HepG2 (cell line): ENCODE results near the gene DOK1. TPM values are rescaled to one million over a fixed set of nuclear protein-coding genes. Genes with fewer than 3 reads are reported as not detected.

Experiments used
- CHD2 ChIP-seq: IDR thresholded peaks from 2 replicates; pipeline ENCODE4 v1.6.1; 2011; ENCODE audit warnings: low read depth, low read length, improper control_type of control experiment
- EEA1 ChIP-seq: sonication (generic); formaldehyde crosslinking; IDR thresholded peaks from 2 replicates; pipeline ENCODE4 v1.5.1; 2020; ENCODE audit warnings: mild to moderate bottlenecking, missing genetic modification reagents, borderline replicate concordance
- FOXC1 ChIP-seq: sonication (generic); formaldehyde crosslinking; IDR thresholded peaks from 2 replicates; pipeline ENCODE4 v1.8.0; 2022; ENCODE audit warnings: mild to moderate bottlenecking, missing genetic modification reagents, borderline replicate concordance
- FOXK1 ChIP-seq: sonication (generic); formaldehyde crosslinking; IDR thresholded peaks from 2 replicates; pipeline ENCODE4 v1.4.0; 2020; ENCODE audit warnings: low read depth, missing genetic modification reagents, borderline replicate concordance
- HNRNPL ChIP-seq: fragments of 200-400 bp; formaldehyde crosslinking; IDR thresholded peaks from 2 replicates; pipeline ENCODE4 v1.6.1; 2017; ENCODE audit warnings: mild to moderate bottlenecking, low read depth, low read length
- ISL2 ChIP-seq: sonication (generic); formaldehyde crosslinking; IDR thresholded peaks from 2 replicates; pipeline ENCODE4 v1.5.0; 2020; ENCODE audit warnings: missing genetic modification reagents
- MXI1 ChIP-seq: IDR thresholded peaks from 3 replicates; pipeline ENCODE4 v1.6.1; 2012; ENCODE audit warnings: low read depth, low read length, inconsistent platforms, borderline replicate concordance
- NFIB ChIP-seq: sonication (generic); formaldehyde crosslinking; IDR thresholded peaks from 2 replicates; pipeline ENCODE4 v1.9.0; 2021; ENCODE audit warnings: missing genetic modification reagents, mild to moderate bottlenecking, borderline replicate concordance
- NONO ChIP-seq, 2 experiments: fragments of 450-650 bp in 1 of 2; sonication (generic) in 1 of 2; formaldehyde crosslinking in 1 of 2; IDR thresholded peaks in 1 of 2; conservative IDR thresholded peaks in 1 of 2; 2 replicates each; pipeline versions ENCODE4 v1.6.1 to v1.8.0; 2017 to 2022; ENCODE audit warnings: mild to moderate bottlenecking in 1 of 2, missing genetic modification reagents in 1 of 2, moderate library complexity in 1 of 2
- NR2F1 ChIP-seq, 2 experiments: fragments of 450-650 bp in 1 of 2; formaldehyde crosslinking in 1 of 2; IDR thresholded peaks; 2 replicates each; pipeline versions ENCODE4 v1.5.0 to v1.6.1; 2016 to 2020; ENCODE audit warnings: mild to moderate bottlenecking in 1 of 2, missing compliant biosample characterization in 1 of 2, missing genetic modification reagents in 1 of 2, moderate library complexity in 1 of 2
- NR2F6 ChIP-seq, 2 experiments: IDR thresholded peaks; 2 replicates each; pipeline ENCODE4 v1.6.1; 2016; ENCODE audit warnings: antibody characterized with exemption in 1 of 2, mild to moderate bottlenecking in 1 of 2
- RXRA ChIP-seq: sonication (generic); formaldehyde crosslinking; IDR thresholded peaks from 2 replicates; pipeline ENCODE4 v1.5.1; 2020; ENCODE audit warnings: missing genetic modification reagents
- SAP130 ChIP-seq: IDR thresholded peaks from 2 replicates; pipeline ENCODE4 v1.6.1; 2016; ENCODE audit warnings: low read depth
- SNAI1 ChIP-seq: sonication (generic); formaldehyde crosslinking; IDR thresholded peaks from 2 replicates; pipeline ENCODE4 v1.5.0; 2020; ENCODE audit warnings: mild to moderate bottlenecking, missing genetic modification reagents, borderline replicate concordance
- SP5 ChIP-seq: IDR thresholded peaks from 2 replicates; pipeline ENCODE4 v1.6.1; 2016; ENCODE audit warnings: low read depth, borderline replicate concordance
- SPEN ChIP-seq: sonication (generic); formaldehyde crosslinking; IDR thresholded peaks from 2 replicates; pipeline ENCODE4 v1.5.1; 2020; ENCODE audit warnings: low read depth, mild to moderate bottlenecking, missing genetic modification reagents
- SRF ChIP-seq: IDR thresholded peaks from 2 replicates; pipeline ENCODE4 v1.6.1; 2011; ENCODE audit warnings: mild to moderate bottlenecking, low read depth, low read length, moderate library complexity
- TEAD2 ChIP-seq: sonication (generic); formaldehyde crosslinking; IDR thresholded peaks from 2 replicates; pipeline ENCODE4 v1.9.0; 2021; ENCODE audit warnings: missing genetic modification reagents
- ZC3H13 ChIP-seq: sonication (generic); formaldehyde crosslinking; IDR thresholded peaks from 2 replicates; pipeline ENCODE4 v1.8.1; 2023; ENCODE audit warnings: mild to moderate bottlenecking, missing genetic modification reagents, moderate library complexity
- ZFP1 ChIP-seq: IDR thresholded peaks from 2 replicates; pipeline ENCODE4 v1.6.1; 2016
- ZNF367 ChIP-seq: sonication (generic); formaldehyde crosslinking; IDR thresholded peaks from 2 replicates; pipeline ENCODE4 v1.4.0; 2020; ENCODE audit warnings: missing genetic modification reagents, borderline replicate concordance
- ZNF776 ChIP-seq: sonication (generic); formaldehyde crosslinking; IDR thresholded peaks from 2 replicates; pipeline ENCODE4 v1.4.0; 2020; ENCODE audit warnings: mild to moderate bottlenecking, missing genetic modification reagents
- ZNF781 ChIP-seq: sonication (generic); formaldehyde crosslinking; IDR thresholded peaks from 2 replicates; pipeline ENCODE4 v1.5.1; 2020; ENCODE audit warnings: borderline replicate concordance, mild to moderate bottlenecking, missing genetic modification reagents; ENCODE audit errors: not compliant biosample characterization
- polyA plus RNA-seq, 8 experiments: library from polyadenylated mRNA; depleted of rRNA in 3 of 8; stranded (reverse) in 7 of 8; unstranded in 1 of 8; fragments of >200 nt; fragmentation: Illumina TruSeq in 4 of 8; extraction: Trizol in 4 of 8; gene quantifications; 2 replicates each; pipeline versions ENCODE4 v1.2.1 to v1.2.3, GENCODE V29; 2011 to 2016; ENCODE audit warnings: low read depth in 4 of 8, missing spikeins in 1 of 8, mixed read lengths in 1 of 8; ENCODE audit not compliant: insufficient read depth in 1 of 8
- total RNA-seq, 5 experiments: library from RNA; depleted of rRNA; stranded (reverse); fragments of >200 nt; fragmentation: Illumina TruSeq; extraction: Trizol; gene quantifications; 2 replicates each; pipeline ENCODE4 v1.2.3, GENCODE V29; 2016; ENCODE audit warnings: low read depth in 1 of 5
- TF ChIP-seq, protein P1 (sequence below): sonication (generic); formaldehyde crosslinking; IDR thresholded peaks from 2 replicates; pipeline ENCODE4 v1.5.0; 2020; ENCODE audit warnings: missing genetic modification reagents
- TF ChIP-seq, protein P2 (sequence below): sonication (generic); formaldehyde crosslinking; IDR thresholded peaks from 2 replicates; pipeline ENCODE4 v1.4.0; 2020; ENCODE audit warnings: mild to moderate bottlenecking, missing genetic modification reagents
- TF ChIP-seq, protein P3 (sequence below): IDR thresholded peaks from 2 replicates; pipeline ENCODE4 v1.6.1; 2012; ENCODE audit warnings: inconsistent platforms

The DOK1 gene
- total and polyA plus RNA-seq, 2 of the 13 experiments (the other 11 are each of a cell fraction or from before 2014, with no cell fraction given) = 0.53 to 0.74 TPM

DNA sequence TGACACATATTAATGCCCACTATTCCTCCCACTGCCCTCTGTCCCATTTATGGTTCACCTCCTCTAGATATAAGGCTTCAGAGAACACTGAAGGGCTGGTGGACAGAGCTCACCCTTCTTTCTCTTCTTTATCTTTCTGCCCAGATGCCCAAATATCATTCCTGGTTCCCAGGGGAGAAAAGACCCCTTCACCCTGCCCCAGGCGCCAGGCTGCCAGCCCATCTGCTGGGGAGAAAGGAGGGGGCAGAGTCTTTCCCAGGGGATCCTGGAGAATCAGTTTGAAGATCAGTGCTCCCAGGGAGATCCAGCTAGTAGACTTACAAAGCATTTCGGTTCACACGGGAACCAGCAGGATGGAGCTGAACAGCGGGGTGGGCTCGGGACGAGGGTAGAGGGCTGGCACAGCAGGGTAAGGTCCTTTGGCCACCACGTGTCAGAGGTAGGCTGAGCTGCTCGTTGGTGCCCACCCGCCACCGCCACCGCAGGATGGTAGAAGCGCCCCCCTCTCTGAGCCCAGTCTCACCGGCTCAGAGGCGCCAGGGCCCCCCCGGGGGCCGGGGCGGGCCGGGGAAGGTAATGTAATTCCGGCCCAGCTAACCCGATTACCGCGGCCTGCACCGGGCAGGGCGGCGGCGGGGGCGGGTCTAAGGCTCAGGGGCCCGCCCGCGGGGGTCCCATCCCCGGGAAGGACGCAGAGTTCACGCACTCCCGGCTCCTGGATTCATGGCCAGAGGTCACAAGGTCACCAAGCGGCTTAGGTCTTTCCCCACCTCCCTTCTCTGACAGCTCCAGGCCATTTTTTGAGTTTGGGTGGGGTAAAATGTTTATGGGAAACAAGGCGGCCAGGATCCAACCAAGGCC lies 41.5 kb upstream of the DOK1 start (continued):
- TF ChIP-seq, protein P1, sequence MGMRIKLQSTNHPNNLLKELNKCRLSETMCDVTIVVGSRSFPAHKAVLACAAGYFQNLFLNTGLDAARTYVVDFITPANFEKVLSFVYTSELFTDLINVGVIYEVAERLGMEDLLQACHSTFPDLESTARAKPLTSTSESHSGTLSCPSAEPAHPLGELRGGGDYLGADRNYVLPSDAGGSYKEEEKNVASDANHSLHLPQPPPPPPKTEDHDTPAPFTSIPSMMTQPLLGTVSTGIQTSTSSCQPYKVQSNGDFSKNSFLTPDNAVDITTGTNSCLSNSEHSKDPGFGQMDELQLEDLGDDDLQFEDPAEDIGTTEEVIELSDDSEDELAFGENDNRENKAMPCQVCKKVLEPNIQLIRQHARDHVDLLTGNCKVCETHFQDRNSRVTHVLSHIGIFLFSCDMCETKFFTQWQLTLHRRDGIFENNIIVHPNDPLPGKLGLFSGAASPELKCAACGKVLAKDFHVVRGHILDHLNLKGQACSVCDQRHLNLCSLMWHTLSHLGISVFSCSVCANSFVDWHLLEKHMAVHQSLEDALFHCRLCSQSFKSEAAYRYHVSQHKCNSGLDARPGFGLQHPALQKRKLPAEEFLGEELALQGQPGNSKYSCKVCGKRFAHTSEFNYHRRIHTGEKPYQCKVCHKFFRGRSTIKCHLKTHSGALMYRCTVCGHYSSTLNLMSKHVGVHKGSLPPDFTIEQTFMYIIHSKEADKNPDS (CRISPR knock-in tag) = no peak
- 0 out of 2 replicates have a peak, but pooled peaks have one; percentile 23 for TF ChIP-seq SPEN (CRISPR knock-in tag)
- TF ChIP-seq, protein P2, sequence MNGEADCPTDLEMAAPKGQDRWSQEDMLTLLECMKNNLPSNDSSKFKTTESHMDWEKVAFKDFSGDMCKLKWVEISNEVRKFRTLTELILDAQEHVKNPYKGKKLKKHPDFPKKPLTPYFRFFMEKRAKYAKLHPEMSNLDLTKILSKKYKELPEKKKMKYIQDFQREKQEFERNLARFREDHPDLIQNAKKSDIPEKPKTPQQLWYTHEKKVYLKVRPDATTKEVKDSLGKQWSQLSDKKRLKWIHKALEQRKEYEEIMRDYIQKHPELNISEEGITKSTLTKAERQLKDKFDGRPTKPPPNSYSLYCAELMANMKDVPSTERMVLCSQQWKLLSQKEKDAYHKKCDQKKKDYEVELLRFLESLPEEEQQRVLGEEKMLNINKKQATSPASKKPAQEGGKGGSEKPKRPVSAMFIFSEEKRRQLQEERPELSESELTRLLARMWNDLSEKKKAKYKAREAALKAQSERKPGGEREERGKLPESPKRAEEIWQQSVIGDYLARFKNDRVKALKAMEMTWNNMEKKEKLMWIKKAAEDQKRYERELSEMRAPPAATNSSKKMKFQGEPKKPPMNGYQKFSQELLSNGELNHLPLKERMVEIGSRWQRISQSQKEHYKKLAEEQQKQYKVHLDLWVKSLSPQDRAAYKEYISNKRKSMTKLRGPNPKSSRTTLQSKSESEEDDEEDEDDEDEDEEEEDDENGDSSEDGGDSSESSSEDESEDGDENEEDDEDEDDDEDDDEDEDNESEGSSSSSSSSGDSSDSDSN (CRISPR knock-in tag) = peak; percentile 73
- TF ChIP-seq RXRA (CRISPR knock-in tag) = peak; percentile 11; the same call in 1 of the 2 replicates
- no peak for TF ChIP-seq SRF
- no peak for TF ChIP-seq ZNF776 (CRISPR knock-in tag)
- TF ChIP-seq FOXC1 (CRISPR knock-in tag) = peak; percentile 58; the same call in 1 of the 2 replicates
- no peak for TF ChIP-seq NONO (IDR thresholded peaks at IDR 0.05)
- TF ChIP-seq NONO (CRISPR knock-in tag; conservative IDR thresholded peaks at IDR 0.05) = peak; percentile 27
- TF ChIP-seq, protein P3, sequence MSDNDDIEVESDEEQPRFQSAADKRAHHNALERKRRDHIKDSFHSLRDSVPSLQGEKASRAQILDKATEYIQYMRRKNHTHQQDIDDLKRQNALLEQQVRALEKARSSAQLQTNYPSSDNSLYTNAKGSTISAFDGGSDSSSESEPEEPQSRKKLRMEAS = peak; percentile 75
- no peak for TF ChIP-seq SNAI1 (CRISPR knock-in tag)
- no peak for TF ChIP-seq CHD2
- TF ChIP-seq SAP130 (CRISPR knock-in tag) = peak; percentile 23
- peak; percentile 36 for TF ChIP-seq ZNF781 (CRISPR knock-in tag)
- peak; percentile 59; the same call in 1 of the 2 replicates for TF ChIP-seq SP5 (CRISPR knock-in tag)
- TF ChIP-seq NR2F6 (IDR thresholded peaks at IDR 0.05) = peak; percentile 91
- TF ChIP-seq NR2F6 (CRISPR knock-in tag; IDR thresholded peaks at IDR 0.05) = peak; percentile 90
- no peak for TF ChIP-seq ZFP1
- TF ChIP-seq NFIB (CRISPR knock-in tag) = no peak
- peak; percentile 29; the same call in 1 of the 2 replicates for TF ChIP-seq FOXK1 (CRISPR knock-in tag)
- peak; percentile 72 to 75; a peak in 3 of 4 replicates for TF ChIP-seq NR2F1 (CRISPR knock-in tag; IDR thresholded peaks at IDR 0.05)
- TF ChIP-seq TEAD2 (CRISPR knock-in tag) = no peak
- TF ChIP-seq MXI1 = no peak
- TF ChIP-seq EEA1 (CRISPR knock-in tag) = no peak
- no peak for TF ChIP-seq ZNF367 (CRISPR knock-in tag)
- peak; percentile 87 for TF ChIP-seq HNRNPL
- TF ChIP-seq ISL2 (CRISPR knock-in tag) = 0 out of 2 replicates have a peak, but pooled peaks have one; percentile 12
- peak; percentile 83 for TF ChIP-seq ZC3H13 (CRISPR knock-in tag)
